Endothelial cell of umbilical vein (primary cell): ENCODE measurements around the gene ITPKB. TPM values are rescaled to one million over a fixed set of nuclear protein-coding genes. Genes with fewer than 3 reads are reported as not detected.

Source experiments
- BruUV-seq: library from RNA; stranded (reverse); fragments of 400-500 nt; replicated peaks from 2 replicates; lab custom pipeline; 2021; lab: Mats Ljungman, UMichigan
- CTCF ChIA-PET: fragments of 300-600, 350-600 bp; sonication (Branson Sonifier 250); formaldehyde crosslinking; loops from one replicate; lab custom pipeline; 2021; ENCODE audit warnings: antibody characterized with exemption, inconsistent platforms; lab: Charles Lee
- POLR2A ChIA-PET: fragments of 300-600, 350-600 bp; sonication (Branson Sonifier 250); formaldehyde crosslinking; loops from one replicate; lab custom pipeline; 2021; ENCODE audit warnings: antibody characterized with exemption, inconsistent platforms; lab: Charles Lee
- DNase-seq: peaks from one replicate; pipeline ENCODE4 v3.0.0-alpha.2; 2011; ENCODE audit warnings: low read depth, low spot score
- FAIRE-seq: peaks from 2 replicates; lab custom pipeline; 2011; peaks lifted over from hg19 to GRCh38; lab: Jason Lieb, UNC
- H2AFZ ChIP-seq: 2 replicates; pipeline ENCODE4 v1.6.0; 2012; ENCODE audit warnings: low read depth, low read length, control low read depth, inconsistent platforms
- H3K27ac ChIP-seq: 2 replicates; pipeline ENCODE4 v1.5.1; 2011; ENCODE audit warnings: low read depth, mild to moderate bottlenecking, control low read depth, low read length, moderate library complexity; ENCODE audit not compliant: insufficient read depth
- H3K27me3 ChIP-seq, 2 experiments: 2 replicates each; pipeline versions ENCODE4 v1.6.0 to v1.6.1; 2011; ENCODE audit warnings: low read length in 2 of 2, mixed read lengths in 1 of 2; ENCODE audit not compliant: control insufficient read depth in 2 of 2, insufficient read depth in 2 of 2
- H3K36me3 ChIP-seq, 2 experiments: 2 replicates in 1 of 2; 3 replicates in 1 of 2; pipeline ENCODE4 v1.5.1; 2011; ENCODE audit warnings: low read length in 2 of 2, mild to moderate bottlenecking in 1 of 2, moderate library complexity in 1 of 2; ENCODE audit not compliant: control insufficient read depth in 2 of 2, insufficient read depth in 2 of 2; ENCODE audit errors: extremely low read depth in 1 of 2
- H3K4me1 ChIP-seq: 3 replicates; pipeline ENCODE4 v1.5.1; 2011; ENCODE audit warnings: mild to moderate bottlenecking, low read length; ENCODE audit not compliant: control insufficient read depth, insufficient read depth; ENCODE audit errors: extremely low read depth
- H3K4me2 ChIP-seq: 2 replicates; pipeline ENCODE4 v1.6.1; 2011; ENCODE audit warnings: low read length, control low read depth, mixed read lengths; ENCODE audit not compliant: insufficient read depth
- H3K4me3 ChIP-seq, 3 experiments: fragments of 200-600 bp in 1 of 3; sonication (generic), shearing (Covaris generic) in 1 of 3; replicated peaks in 1 of 3; 2 replicates each; pipeline ENCODE4 v1.5.1; 2011 to 2016; ENCODE audit warnings: control low read depth in 3 of 3, low read length in 3 of 3, mild to moderate bottlenecking in 2 of 3, inconsistent platforms in 1 of 3, low read depth in 1 of 3, moderate library complexity in 1 of 3; ENCODE audit not compliant: insufficient read depth in 1 of 3
- H3K79me2 ChIP-seq: 2 replicates; pipeline ENCODE4 v1.6.0; 2012; ENCODE audit warnings: low read length, inconsistent platforms; ENCODE audit not compliant: control insufficient read depth, insufficient read depth
- H3K9ac ChIP-seq: replicated peaks from 2 replicates; pipeline ENCODE3; 2011; ENCODE audit warnings: low read length, control low read depth; ENCODE audit not compliant: insufficient read depth; ENCODE audit errors: extremely low read depth
- H3K9me1 ChIP-seq: replicated peaks from 3 replicates; pipeline ENCODE4 v1.6.0; 2011; ENCODE audit warnings: mild to moderate bottlenecking, low read length; ENCODE audit not compliant: control insufficient read depth, insufficient read depth; ENCODE audit errors: extremely low read depth
- H3K9me3 ChIP-seq: replicated peaks from 2 replicates; pipeline ENCODE4 v1.5.1; 2012; ENCODE audit warnings: low read length, inconsistent platforms; ENCODE audit not compliant: control insufficient read depth, insufficient read depth
- H4K20me1 ChIP-seq: replicated peaks from 2 replicates; pipeline ENCODE3; 2011; ENCODE audit warnings: mild to moderate bottlenecking, low read length; ENCODE audit not compliant: control insufficient read depth, insufficient read depth; ENCODE audit errors: extremely low read depth
- EZH2 ChIP-seq: IDR thresholded peaks from 2 replicates; pipeline ENCODE4 v1.6.1; 2012; ENCODE audit warnings: borderline replicate concordance, low read depth, mild to moderate bottlenecking, moderate library complexity, low read length, inconsistent platforms; ENCODE audit not compliant: severe bottlenecking
- FOS ChIP-seq: IDR thresholded peaks from 2 replicates; pipeline ENCODE4 v1.6.1; 2011; ENCODE audit warnings: mild to moderate bottlenecking, low read length, moderate library complexity, borderline replicate concordance; ENCODE audit not compliant: insufficient read depth
- GATA2 ChIP-seq: IDR thresholded peaks from 2 replicates; pipeline ENCODE4 v1.7.0; 2011; ENCODE audit warnings: low read depth, mild to moderate bottlenecking, moderate library complexity, mixed read lengths, low read length; ENCODE audit not compliant: insufficient read length, insufficient read depth
- JUN ChIP-seq: IDR thresholded peaks from 2 replicates; pipeline ENCODE4 v1.6.1; 2011; ENCODE audit warnings: borderline replicate concordance, low read depth; ENCODE audit not compliant: insufficient read length, insufficient read depth
- MYC ChIP-seq: IDR thresholded peaks from one replicate; pipeline ENCODE4 v1.6.1; 2011; ENCODE audit warnings: mild to moderate bottlenecking, low read depth, low read length
- POLR2A ChIP-seq: IDR thresholded peaks from 2 replicates; pipeline ENCODE4 v1.6.1; 2012; ENCODE audit warnings: low read depth, mild to moderate bottlenecking, control low read depth, low read length
- POLR2AphosphoS5 ChIP-seq: IDR thresholded peaks from 2 replicates; pipeline ENCODE4 v1.6.1; 2012; ENCODE audit warnings: low read depth, mild to moderate bottlenecking, control low read depth, low read length, moderate library complexity; ENCODE audit not compliant: insufficient read depth
- dilution Hi-C: fragments of 300-500 bp; cut with MboI; formaldehyde crosslinking; loops from one replicate; pipeline ENCODE4 v1.15.0; 2019; ENCODE audit warnings: low sequenced_read_pairs; ENCODE audit not compliant: extremely low pct_ligation_motif_present
- intact Hi-C: fragments of 100-400 bp; cut with micrococcal nuclease; formaldehyde crosslinking; loops from one replicate; pipeline ENCODE4 v1.10.0; 2022
- polyA plus RNA-seq, 4 experiments: library from polyadenylated mRNA; depleted of rRNA in 3 of 4; stranded (reverse) in 3 of 4; unstranded in 1 of 4; fragments of >200 nt; gene quantifications; 2 replicates each; pipeline versions ENCODE4 v1.2.1 to v1.2.3, GENCODE V29; 2011 to 2012; ENCODE audit warnings: missing spikeins in 1 of 4
- total RNA-seq: library from RNA; stranded (reverse); gene quantifications from 2 replicates; pipeline ENCODE4 v1.2.3, GENCODE V29; 2021
- TF ChIP-seq, protein P1 (sequence below): IDR thresholded peaks from 2 replicates; pipeline ENCODE4 v1.6.1; 2011; ENCODE audit not compliant: insufficient read depth, insufficient read length

Gene ITPKB
- total and polyA plus RNA-seq, 2 donors (not counting 3 experiments of a cell fraction or from before 2014, with no cell fraction given) = 7.7 to 34.8 TPM

DNA sequence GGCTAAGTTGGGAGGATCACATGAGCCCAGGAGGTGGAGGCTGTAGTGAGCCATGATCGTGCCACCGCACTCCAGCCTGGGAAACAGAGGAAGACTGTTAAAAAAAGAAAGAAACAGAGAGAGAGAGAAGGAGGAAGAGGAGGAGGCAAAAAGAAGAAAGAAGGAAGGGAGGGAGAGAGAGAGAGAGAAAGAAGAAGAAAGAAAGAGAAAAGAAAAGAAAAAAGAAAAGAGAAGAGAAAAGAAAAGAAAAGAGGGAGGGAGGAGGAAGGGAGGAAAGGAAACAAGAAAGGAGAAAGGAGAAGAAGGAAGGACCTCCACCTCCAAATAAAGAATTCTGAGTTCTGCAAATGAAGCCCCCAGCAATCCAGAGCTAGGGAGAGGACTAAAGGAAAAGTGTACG, 108.5 kb downstream of the ITPKB start:
- BruUV-seq = no TSS peak
- no peak for TF ChIP-seq EZH2
- no peak for TF ChIP-seq POLR2AphosphoS5
- TF ChIP-seq GATA2 = no peak
- TF ChIP-seq, protein P1, sequence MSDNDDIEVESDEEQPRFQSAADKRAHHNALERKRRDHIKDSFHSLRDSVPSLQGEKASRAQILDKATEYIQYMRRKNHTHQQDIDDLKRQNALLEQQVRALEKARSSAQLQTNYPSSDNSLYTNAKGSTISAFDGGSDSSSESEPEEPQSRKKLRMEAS = no peak
- no peak for TF ChIP-seq JUN
- no peak for TF ChIP-seq POLR2A
- no peak for TF ChIP-seq FOS
- no peak for TF ChIP-seq MYC
- no peak overlapping the region for H3K4me2 ChIP-seq
- no peaks in the 10 kb centered on the region for H3K4me1 ChIP-seq
- no peak for FAIRE-seq
- H3K4me3 ChIP-seq = no peak overlapping the region
- H3K79me2 ChIP-seq = no peaks in the 10 kb centered on the region
- no peaks in the 10 kb centered on the region for H3K27me3 ChIP-seq
- H3K27ac ChIP-seq = no peak overlapping the region
- H3K9ac ChIP-seq = no peak overlapping the region
- no peaks in the 10 kb centered on the region for H3K9me3 ChIP-seq
- CTCF ChIA-PET = interaction anchor here (0.7 to 8.8 kb wide), 2 partner anchors 11 to 197 kb away, joined by 3 to 85 read pairs; no protein-coding TSS in a partner anchor
- POLR2A ChIA-PET = no interaction called here
- H3K36me3 ChIP-seq = no peaks in the 10 kb centered on the region
- intact Hi-C loops = loop anchor here (5.0 kb wide), 3 partner anchors 262 to 807 kb away; no protein-coding TSS in a partner anchor
- no peaks in the 10 kb centered on the region for H4K20me1 ChIP-seq
- dilution Hi-C loops = no loop called here
- H3K9me1 ChIP-seq = no peaks in the 10 kb centered on the region
- H2AFZ ChIP-seq = no peak overlapping the region
- DNase-seq = no peak
